Activated naive CD8-positive, alpha-beta T cell treated with anti-CD3 and anti-CD28 coated beads, Interleukin-2, amount 50 U/mL, for 16 hours (primary cell): ENCODE data around the gene TMEM184C.

ENCODE experiments used
- DNase-seq: peaks from one replicate; pipeline ENCODE4 v3.0.0-alpha.2; 2020; ENCODE audit warnings: low read depth, low spot score

TMEM184C gene

DNA sequence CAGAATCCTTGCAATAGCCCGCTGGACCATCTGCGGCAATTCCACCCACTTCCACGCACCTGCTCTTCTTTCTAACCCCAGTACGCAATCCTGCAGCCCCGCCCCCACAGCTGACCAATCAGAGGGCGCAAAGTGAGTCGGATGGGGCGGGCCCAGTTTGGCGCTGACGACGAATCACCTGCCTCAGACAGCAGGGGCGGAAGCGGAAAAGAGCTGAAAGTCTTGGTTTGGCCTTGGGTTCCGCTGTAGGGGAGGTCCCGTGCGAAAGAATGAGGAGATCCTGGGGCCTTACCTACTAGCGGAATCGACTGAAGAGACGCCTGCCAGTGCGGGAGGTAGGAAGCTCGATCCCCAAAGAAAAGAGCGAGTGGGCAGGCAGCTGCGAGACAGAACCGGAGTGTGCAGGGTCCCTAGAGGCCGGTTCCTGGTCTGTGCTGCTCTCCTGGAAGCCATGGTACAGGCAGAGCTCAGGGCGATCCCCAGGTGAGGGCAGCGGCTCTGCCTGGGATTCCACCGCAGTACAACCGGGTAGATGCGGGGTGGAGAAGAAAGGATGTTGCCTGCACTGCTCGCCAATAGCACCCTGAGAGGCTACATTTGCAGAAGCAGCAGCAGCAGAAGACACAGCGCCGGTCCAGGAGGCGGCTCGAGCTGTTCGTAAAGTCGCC, at the start of gene TMEM184C:
Gene TMEM184C, plus strand, starts transcription at position 225 of the 668 bp plus-strand sequence. CDS start 560 bp downstream, outside the sequence.
- peak; percentile 97 for DNase-seq

DNA sequence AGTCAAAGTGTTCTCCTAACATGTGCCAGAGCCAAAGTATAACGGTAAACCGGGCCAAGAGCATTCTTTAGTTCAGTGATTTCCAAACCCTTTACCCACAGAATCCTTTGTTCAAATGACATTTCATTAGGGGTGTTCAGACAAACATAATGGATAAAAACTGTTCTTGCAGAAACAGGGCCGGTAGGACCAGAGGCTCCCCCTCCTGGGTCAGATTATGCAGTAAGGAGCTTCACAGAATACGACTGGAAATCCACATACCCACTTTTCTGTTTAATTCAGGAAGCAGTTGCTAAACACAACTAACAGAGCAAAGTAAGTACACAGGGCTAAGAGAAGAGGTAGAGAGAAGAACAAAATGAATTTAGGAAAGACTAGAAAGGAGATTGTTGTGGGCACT, 46.6 kb upstream of the TMEM184C start:
- no peak for DNase-seq

DNA sequence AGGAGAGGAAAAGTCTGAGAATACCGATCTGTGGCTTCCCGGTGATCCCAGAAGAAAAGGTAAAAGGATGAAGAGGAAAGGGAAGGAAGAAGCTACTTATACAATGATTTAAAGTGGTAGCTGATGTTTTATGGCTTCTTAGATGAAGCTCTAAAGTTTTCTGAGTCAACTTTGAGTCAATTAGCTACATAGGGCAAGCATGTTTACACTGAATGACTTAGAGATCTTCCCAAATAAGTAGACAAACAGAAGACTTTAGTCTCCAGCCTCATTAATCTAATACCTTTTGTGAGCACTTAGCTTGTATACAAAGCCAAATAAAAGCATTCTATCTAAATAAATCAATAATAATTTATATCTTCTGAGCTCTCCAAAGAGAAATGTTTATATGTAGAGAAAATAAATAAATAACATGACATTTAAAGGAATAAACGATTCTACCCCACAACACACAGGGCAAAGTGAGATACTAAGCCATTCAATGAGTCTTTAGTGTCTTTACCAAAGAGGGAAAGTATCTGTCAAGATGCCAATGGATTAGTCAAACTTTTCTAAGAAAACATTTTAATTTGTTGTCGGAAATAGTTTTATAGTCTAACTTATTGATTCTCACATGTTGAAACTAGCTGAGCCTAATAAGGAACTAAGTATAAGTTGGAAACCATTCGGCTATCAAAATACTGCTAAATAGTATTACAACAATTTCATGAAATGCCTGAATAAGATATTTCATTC, 46.0 kb upstream of the TMEM184C start:
- no peak for DNase-seq

DNA sequence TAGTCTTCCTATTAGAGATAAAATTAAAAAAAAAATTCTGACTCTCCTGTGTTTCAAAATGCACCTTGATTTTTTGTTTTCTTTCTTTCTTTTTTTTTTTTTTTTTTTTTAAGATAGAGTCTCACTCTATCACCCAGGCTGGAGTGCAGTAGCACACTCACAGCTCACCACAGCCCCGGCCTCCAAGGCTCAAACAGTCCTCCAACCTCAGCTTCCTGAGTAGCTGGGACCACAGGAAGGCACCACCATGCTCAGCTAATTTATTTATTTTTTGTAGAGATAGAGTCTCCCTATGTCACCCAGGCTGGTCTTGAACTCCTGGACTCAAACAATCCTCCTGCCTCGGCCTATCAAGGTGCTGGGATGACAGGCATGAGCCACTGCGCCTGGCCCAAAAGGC, 41.1 kb upstream of the TMEM184C start:
- DNase-seq: no peak

DNA sequence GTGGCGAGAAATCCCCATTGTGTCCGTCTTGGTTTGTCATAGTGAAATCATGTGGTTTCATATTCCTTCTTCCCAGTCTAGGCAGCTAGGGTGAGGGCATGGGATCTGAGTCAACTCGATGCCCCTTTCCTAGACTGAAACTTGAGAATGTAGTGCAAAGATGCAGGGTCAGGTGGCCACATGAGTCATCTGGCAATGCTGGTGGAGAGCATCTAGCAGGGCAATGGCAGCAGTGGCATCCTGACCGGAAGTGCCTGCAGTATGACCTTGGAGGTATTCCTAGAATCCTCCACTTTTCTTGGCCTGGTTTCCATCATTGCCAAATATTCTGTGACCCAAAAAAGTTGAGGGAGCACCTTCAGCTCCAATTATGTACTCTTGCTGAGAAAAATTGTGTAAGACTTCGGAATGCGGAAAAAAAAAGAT, 39.1 kb upstream of the TMEM184C start:
- DNase-seq: no peak

DNA sequence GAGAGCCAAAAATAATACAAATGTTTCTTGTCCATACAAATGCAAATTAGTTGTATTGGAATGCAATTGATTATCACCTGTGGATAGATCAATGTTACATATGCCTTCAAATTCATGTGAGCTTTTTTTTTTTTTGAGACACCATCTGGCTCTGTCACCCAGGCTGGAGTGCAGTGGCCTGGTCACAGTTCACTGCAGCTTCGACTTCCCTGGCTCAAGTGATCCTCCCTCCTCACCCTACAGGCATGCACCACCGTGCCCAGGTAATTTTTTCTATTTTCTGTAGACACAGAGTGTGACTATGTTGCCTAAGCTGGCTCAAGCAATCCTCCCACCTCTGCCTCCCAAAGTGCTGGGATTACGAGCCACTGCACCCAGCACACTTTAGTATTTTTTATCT, 38.6 kb upstream of the TMEM184C start:
- no peak for DNase-seq

DNA sequence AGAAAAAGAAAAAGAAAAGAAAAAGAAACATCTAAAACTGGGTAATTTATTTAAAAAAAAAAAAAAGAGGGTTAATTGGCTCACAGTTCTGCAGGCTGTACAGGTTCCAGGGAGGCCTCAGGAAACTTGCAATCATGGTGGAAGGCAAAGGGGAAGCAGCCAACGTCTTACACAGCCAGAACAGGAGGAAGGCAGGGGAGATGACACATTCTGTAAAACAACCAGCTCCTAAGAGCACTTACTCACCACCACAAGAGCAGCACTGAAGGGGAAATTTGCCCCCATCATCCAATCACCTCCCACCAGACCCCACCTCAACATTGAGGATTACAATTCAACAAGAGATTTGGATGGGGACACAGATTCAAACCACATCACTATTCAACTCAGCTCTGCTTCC, 36.8 kb upstream of the TMEM184C start:
- DNase-seq: no peak

DNA sequence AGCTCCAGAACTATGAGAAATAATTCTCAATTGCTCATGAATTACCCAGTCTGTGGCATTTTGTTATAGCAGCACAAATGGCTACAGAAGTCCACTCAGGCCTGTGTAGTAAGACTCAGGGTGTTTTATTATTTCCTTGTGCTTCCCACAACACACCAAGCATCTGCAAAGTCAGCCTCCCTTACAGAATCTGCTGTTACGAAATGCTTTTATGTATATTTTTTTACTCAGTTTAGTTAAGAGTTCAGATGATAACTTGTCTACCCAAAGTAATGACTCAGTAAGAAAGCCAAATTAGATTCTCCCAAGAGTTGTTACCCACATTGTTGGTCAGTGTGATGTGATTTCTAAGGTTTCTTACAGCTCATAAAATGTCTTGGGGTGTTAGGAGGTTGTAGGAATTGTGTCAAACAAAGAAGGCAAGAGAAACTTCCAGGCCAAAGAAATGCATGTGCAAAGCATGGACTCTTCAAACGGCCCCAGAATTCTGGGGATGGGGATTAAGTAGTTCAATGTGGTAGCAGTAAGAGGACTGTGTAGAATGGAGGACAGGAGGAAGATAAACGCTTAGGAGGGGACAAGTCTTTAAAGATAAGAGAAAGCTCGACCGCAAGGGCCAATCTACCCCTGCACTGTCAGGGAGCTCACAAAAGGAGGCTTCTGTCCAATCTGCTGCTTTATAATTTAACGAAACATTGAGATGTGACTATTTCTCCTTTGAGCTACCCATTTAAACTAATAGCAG, 35.4 kb upstream of the TMEM184C start:
- no peak for DNase-seq

DNA sequence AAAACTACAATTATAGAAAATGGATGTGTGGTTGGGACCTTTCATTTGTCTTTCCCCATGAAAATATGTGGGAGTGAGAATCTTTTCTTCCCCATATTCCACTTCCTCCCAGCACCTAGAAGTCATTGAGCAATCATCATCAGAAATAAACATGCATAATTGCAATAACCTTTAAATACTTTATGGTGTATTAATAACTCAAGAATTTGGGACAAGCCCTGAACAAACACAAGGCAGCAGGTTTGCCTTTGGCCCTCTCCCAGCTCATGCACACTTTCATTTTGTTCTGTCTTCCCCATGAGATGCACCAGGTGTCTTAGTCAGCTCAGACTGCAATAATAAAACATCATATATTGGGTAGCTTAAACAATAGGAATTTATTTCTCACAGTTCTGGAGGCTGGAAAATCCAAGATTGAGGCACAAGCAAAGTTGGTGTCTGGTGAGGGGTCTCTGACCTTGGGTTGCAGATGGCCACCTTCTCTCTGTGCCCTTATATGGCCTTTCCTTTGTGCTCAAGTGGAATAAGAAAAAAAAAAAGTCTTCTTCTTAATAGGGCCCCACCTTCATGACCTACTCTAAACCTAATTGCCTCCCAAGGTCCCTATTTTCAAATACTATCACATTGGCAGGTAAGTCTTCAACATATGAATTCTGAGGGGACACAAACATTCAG, 34.7 kb upstream of the TMEM184C start:
- no peak for DNase-seq

DNA sequence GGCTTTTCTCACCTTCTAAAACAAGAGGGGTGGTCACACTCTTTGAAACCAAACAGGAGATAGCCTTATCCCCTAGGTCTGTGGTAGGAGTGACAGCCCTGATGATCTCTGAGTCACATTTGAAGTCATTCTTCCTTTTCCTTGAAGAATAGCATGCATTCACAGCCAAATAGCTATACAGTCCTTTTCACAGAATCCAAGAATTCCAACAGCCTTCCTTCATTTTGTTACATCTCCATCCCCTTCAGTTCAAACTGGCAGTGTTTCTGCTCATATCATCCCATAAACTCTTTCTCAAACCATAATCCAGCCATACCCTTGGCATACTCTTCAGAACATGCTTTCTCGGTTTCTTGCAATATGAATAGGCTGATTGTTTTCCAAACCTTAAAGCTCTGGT, 33.3 kb upstream of the TMEM184C start:
- DNase-seq: no peak

DNA sequence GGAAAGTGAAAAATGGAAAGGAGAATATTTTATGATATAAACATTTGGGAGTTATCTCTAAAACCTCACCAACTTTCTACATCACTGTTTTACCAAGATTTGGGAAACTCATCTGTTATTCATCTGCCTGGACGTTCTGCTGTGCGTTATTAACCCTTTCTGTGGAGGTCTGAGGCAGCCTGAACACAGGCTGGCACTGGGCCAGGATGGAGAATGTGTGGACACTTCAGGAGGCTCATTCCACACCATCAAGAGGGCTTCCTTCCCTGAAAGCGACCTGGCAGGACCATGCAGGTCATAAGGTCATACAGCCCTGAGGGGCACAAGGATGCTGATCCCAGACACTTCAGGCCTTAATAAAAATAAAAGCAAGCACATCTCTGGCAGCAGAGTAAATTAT, 31.2 kb upstream of the TMEM184C start:
- DNase-seq: no peak

DNA sequence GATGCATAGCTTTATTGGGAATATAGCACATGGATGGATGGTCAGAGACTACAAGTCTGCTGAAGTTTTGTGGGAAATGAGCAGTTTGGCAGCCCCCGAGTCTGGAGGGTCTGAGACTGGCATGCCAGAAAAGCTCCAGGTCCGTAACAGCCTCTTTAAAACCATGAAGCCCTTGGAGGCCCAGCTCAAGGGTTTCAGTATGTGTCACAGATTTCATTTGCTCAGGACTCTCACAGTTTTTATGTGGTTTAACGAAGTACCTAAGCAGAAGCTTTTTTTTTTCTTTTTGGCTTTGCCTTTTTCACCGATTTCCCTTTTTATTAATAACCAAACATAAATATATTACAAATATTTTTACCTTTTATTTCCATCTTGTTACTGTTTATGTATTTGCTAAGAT, 30.6 kb upstream of the TMEM184C start:
- DNase-seq: no peak

DNA sequence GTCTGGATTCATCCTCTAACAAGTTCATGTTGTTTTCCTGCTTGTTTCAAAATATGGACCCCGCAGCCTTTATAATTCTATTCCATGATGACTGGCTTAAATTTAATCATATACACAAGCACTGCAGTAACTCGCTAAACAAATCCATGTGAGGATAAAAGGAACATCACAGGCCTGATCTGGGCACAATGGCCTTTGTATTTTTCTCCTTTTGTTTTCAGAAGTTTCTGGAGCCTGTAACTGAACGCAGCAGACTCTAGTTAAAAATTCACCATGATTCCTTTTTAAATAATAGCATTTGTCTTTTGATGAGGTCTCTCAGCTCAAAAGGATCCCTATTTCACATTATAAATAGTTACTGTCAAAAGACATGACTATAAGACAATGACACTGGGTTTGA, 30.2 kb upstream of the TMEM184C start:
- no peak for DNase-seq

DNA sequence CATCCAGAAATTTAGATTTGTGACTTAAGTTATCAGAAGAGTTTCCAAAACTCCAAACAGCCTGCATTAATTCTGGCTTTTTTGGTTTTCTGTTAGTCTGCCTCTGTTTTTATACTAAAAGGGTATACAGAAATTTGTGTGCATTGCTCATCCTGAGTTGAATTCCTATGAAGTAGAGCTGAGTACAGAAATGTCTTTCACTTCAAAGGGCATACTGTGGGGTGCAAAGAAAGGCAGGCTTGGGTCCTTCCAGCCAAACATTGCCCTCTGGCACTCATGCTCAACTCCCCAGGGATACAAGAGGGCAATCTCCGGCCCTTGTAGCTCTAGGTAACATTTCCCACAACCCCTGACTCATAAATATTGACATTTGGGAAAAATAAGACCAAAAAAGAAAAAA, 27.6 kb upstream of the TMEM184C start:
- no peak for DNase-seq

DNA sequence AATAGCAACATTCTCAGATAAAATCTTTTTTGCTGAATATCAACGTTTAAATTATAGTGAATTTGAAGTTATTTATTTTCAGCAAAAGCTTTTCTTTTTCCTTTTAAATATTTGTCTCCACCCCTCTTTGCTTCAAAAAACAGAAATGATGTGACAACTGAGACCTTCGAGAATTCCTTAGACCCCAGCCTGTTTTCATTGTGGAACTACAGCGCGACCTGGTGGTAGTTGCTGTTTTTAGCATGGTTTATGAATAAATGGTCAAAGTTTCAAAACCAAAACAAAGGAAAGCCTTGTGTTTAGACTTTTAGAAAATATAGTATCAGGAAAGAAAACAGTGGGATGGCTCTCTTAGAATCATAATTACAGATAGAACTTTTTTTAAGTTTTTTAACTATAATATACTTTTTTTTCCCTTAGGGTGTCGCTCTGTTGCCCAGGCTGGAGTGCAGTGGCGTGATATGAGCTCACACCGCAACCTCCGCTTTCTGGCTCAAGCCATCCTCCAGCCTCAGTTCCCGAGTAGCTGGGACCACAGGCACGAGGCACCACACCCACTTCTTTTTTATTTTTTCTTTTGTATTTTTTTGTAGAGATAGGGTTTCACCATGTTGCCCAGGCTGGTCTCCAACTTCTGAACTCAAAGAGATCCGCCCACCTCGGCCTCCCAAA, 26.8 kb upstream of the TMEM184C start:
- DNase-seq: no peak

DNA sequence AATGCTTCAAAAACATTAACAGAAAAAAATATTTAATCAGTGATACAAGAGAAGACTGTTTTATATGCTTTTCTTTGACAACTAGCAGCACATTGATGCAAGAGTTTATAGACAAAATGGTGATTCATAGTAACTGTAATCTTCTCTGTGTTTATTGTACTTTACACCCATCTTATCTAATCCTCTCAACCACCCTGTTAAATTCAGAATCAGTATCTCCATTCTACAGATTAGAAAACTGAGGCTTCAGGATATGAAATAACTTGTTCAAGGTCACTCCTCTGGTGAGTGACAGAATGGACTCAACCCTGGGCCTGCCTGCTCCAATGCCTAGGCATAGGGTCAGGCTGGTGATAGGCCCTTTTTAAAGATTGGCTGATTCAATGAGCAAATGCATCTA, 26.1 kb upstream of the TMEM184C start:
- no peak for DNase-seq

DNA sequence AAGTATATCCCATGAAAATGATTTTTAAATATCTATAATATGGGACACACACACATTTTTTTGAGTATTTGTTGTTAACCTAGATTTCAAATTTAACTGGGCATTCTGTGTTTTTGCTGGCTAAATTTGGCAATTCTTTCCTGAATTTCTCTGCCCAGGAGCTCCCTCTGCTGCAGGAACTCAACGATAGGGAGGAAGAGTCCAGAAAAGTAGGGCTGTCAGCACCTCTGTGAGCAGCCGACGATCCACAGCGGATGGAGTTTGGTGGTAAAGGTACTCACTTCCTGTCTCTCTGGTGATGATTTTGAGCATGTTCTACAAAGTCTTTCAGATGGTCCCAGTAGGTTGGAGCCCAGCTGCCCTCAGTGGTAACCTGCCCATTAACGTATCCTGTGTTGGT, 23.1 kb upstream of the TMEM184C start:
- no peak for DNase-seq

DNA sequence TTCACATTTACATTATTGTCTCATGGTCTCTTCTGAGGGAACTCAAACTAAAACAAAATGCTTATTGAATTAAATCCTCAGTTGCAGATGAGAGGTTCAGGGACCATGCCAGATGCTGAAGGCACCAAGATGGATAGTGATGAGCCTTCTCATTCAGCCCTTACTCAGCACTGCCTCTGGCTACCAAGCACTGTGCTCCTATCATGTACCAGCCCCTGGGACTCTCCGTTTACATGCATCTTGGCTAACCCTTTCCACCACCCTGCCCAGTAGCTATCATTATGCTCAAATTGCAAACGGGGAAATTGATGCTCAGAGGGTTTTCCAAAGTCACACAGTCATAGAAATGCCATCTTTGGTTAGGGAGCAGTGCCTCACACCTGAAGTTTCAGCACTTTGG, 22.6 kb upstream of the TMEM184C start:
- DNase-seq: no peak

DNA sequence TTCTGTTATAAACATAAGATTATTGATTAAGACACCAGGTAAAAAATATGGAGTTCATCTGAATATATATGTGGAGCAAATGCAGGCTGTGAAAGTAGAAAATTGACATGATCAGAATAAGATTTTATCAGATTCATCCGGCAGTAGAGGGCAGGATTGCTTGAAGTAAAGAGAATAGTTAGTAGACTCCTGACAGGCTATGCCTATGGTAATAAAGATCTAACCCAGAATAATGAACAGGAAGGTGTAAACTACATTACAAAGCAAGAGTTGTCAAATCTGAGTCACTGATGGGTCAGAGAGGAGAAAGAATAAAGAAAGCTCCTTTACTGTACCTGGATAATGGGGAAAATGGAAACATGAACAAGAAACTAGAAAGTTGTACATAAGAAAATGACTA, 20.8 kb upstream of the TMEM184C start:
- no peak for DNase-seq

DNA sequence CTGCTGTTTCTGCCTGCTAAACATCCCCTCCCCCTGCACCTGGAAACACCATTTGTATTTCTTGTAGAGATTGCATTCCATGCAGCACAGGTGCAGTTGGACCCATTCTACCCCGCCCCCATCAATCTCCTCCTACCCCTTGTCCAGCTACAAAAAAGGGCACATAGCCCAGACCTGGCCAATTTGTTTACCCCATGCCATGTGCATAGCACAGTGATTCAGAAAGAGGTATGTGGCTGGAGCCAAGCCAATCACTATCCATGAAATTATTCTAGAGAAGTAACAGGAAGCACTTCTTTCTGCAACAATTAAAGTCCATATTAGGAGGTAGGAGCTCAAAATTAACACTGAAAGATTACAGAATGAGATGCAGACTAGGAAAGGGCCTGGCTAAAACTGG, 20.2 kb upstream of the TMEM184C start:
- DNase-seq: no peak

DNA sequence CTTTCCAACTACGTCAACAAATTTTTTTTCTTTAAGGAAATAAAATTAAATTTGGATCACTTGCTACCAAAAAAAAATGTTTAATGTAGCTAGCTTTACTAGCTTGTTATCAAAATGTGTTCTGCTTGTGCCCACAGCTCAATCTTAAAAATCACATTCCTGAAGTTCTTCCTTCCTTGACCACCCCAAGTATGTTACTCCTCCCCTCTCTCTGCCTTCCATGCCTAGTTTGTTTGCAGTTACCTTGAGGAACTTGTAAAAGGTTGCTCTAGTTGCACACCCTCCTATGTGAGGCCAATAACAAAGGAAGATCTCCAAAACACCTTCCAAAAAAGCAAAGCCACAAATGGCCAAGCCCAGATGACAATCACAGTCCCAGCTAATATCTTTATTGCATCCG, 19.6 kb upstream of the TMEM184C start:
- DNase-seq: no peak

DNA sequence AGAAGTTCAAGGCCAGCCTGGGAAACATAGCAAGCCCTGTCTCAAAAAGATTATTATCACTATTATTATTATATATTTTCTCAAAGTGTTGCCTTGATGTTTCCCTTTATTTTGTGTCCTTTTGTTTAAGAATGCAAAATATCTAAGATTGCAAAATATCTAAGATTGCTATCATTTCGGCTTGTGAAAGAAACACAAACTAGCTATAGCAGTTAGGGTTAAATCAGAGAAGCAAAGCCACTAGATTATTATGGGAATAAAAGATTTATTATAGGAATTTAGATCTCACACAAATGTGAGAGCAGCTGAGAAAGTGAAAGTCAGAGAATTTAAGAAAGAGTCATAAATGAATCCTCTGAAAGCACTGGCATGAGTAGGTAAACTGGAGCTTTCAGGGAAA, 18.0 kb upstream of the TMEM184C start:
- DNase-seq: no peak
